Measurements from ENCODE around the gene GCHFR. TPM values are rescaled to one million over a fixed set of nuclear protein-coding genes. Genes with fewer than 3 reads are reported as not detected.

The GCHFR gene
- total RNA-seq, 2 donors from 2014 or later = 9.7 to 33.8 TPM

DNA sequence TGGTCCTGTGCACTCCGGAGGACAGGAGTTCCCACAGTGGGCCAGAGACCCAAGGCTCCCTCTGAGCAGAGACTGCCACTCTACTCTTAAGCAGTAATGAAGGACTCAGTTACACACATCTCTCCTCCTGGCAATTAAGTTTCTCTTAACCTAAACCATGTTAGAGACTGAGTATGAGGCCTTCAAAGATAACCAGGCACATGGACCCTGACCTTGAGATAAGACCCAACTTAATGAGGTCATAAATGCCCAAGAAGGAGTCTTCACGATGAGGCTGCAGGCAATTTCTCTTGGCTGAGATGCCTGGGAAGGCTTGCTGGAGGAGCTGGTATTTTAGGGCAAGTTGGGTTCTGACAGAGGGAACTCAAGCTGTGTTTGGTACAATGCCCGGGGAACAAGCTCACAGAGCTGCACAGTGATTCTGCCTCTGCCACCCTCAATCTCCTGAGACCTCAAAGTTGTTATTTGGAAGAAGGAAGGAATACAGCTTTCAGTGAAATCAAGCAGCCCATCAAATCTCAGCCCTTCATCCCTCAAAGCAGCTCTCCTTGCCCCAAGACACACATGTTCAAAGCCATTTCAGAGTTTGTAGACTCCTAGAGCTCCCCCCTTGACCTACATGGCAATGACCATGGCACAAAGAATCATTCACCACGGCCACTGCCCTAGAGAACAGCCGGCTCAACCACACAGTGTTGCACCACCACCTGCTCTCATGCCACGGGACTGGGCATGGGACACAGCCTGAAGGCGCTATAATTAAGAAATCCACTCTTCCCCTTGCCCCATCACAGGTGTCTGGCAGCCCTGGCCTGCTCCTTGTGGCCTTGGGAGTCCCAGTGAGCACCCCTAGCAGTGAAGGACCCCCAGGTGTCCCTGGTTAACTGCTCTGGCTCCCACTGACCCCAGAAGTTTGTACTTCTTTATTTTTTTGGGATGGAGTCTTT, 15.9 kb upstream of the GCHFR start:
- TF ChIP-seq CTCF (IDR thresholded peaks at IDR 0.05) = no peak
- Histone ChIP-seq H3K27ac (no peak overlapping the region), H3K27me3 (no peaks in the 10 kb centered on the region), H3K4me1 (peaks cover 0 to 6% of the 10 kb centered on the region in 2 donors), H3K4me3 (no peak overlapping the region), H3K9me3 (no peaks in the 10 kb centered on the region), H3K36me3 (peaks cover 43% of the 10 kb centered on the region)
- no peak for DNase-seq (ENCODE audit: low spot score)

DNA sequence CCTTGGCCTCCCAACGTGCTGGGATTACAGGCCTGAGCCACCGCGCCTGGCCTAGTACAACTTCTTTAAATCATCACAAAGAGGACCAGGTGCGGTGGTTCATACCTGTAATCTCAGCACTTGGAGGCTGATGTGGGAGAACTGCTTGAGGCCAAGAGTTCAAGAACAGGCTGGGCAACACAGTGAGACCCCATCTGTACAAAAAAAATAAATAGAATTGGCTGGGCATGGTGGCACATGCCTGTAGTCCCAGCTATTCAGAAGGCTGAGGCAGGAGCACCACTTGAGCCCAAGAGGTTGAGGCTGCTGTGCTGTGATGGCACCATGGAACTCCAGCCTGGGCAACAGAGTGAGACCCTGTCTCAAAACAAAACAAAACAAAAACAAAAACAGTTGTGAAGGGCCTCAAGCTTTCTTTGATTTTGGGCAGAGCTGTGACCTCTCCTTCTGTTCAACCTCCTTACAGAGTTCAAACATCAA, 14.7 kb upstream of the GCHFR start:
- no peak for TF ChIP-seq CTCF (IDR thresholded peaks at IDR 0.05)
- Histone ChIP-seq H3K27me3 (no peaks in the 10 kb centered on the region), H3K27ac (no peak overlapping the region), H3K9me3 (no peaks in the 10 kb centered on the region), H3K4me3 (no peak overlapping the region), H3K36me3 (peaks cover 40% of the 10 kb centered on the region), H3K4me1 (peaks cover 0 to 4% of the 10 kb centered on the region in 2 donors)
- DNase-seq (ENCODE audit: low spot score) = no peak

DNA sequence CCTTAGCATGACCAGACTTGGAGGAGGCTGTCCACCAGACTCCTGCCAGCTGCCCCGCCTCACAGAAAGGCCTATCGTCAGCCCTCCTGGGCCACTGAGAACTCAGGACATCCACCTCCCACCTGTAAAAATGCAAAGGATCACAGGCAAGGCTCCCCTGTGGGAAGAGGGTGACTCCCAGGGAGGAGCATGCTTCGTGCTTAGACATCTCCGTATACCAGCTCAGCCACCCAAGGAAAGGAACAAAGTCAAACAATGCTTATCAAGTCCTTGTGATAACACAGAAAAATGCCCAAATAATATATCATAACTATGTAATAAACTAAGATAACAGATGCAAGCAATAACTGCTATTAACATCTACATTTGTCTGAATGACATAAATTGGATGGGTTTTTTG, 13.0 kb upstream of the GCHFR start:
- Histone ChIP-seq H3K4me3 (no peak overlapping the region), H3K27ac (no peak overlapping the region), H3K36me3 (peaks cover 34% of the 10 kb centered on the region), H3K4me1 (peaks cover 0 to 13% of the 10 kb centered on the region in 2 donors), H3K9me3 (no peaks in the 10 kb centered on the region), H3K27me3 (no peaks in the 10 kb centered on the region)
- DNase-seq (ENCODE audit: low spot score) = no peak
- no peak for TF ChIP-seq CTCF (IDR thresholded peaks at IDR 0.05)

DNA sequence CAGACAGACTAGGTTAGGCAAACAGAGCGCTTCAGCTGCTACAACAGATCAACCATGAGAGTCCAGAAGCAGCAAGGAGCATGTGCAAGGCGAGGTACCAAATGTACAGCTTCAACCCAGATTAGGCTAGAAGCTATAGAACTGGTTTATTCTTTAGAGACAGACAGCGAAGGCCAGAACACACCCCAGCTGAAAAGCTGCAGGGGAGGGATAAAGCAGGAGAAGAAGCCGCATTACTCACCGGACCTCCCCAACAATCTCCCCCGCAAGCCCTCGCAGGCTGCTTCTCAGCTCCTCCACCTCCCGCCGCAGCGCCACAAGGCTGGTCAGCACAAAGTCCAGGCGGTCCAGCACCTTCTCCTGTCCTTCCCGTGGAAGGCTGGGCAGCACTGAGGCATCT, 12.1 kb upstream of the GCHFR start:
- Histone ChIP-seq H3K9me3 (no peaks in the 10 kb centered on the region), H3K27me3 (no peaks in the 10 kb centered on the region), H3K36me3 (peaks cover 34% of the 10 kb centered on the region), H3K4me3 (no peak overlapping the region), H3K27ac (no peak overlapping the region), H3K4me1 (peaks cover 0 to 14% of the 10 kb centered on the region in 2 donors)
- no peak for DNase-seq (ENCODE audit: low spot score)
- no peak for TF ChIP-seq CTCF (IDR thresholded peaks at IDR 0.05)

DNA sequence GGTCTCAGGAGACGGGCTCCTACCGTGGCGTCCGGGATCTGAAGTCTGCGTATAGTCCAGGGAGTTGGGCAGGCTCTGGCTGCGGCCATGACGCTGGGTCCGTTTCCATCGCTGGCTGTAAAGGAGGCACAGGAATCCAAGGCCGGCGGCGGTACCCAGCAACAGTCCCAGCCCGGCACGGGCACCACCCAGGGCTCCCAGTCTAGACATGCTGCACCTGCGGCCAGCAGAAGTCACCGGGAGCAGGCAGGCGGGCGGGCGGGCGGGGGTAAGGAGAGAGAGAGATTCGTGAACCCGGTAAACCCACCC, 9.3 kb upstream of the GCHFR start:
- H3K4me1 ChIP-seq = peaks cover 0 to 14% of the 10 kb centered on the region in 2 donors
- DNase-seq (ENCODE audit: low spot score) = no peak
- H3K27ac ChIP-seq = peak overlapping the region; percentile 67 to 80
- H3K4me3 ChIP-seq = peak overlapping the region; percentile 64 to 92
- no peaks in the 10 kb centered on the region for H3K27me3 ChIP-seq
- peaks cover 23% of the 10 kb centered on the region for H3K36me3 ChIP-seq
- H3K9me3 ChIP-seq = no peaks in the 10 kb centered on the region
- TF ChIP-seq CTCF (IDR thresholded peaks at IDR 0.05) = no peak
